Tibial nerve (tissue), 4 donors: ENCODE data around the gene MAP3K14.

Experiments used
- CTCF ChIP-seq, 5 experiments: fragments of 200-600 bp in 3 of 5; fragments of 450-650 bp in 2 of 5; sonication (generic) in 3 of 5; IDR thresholded peaks; one replicate each; pipeline ENCODE4 v1.5.1; 2016 to 2019; ENCODE audit warnings: antibody characterized with exemption in 5 of 5, mild to moderate bottlenecking in 3 of 5, moderate library complexity in 2 of 5
- EP300 ChIP-seq, 2 donors: sonication (generic); formaldehyde crosslinking; IDR thresholded peaks; one replicate each; pipeline ENCODE4 v1.6.1; 2017; ENCODE audit warnings: antibody characterized with exemption in 2 of 2, mild to moderate bottlenecking in 1 of 2
- POLR2A ChIP-seq, 2 donors: fragments of 450-650 bp; IDR thresholded peaks; one replicate each; pipeline ENCODE4 v1.6.1; 2017; ENCODE audit warnings: antibody characterized with exemption in 2 of 2, mild to moderate bottlenecking in 2 of 2, moderate library complexity in 2 of 2

GRCh38 chr17:45357364-45357997, 40.7 kb upstream of the MAP3K14 start:
- TF ChIP-seq CTCF (IDR thresholded peaks at IDR 0.05), result no peak
- TF ChIP-seq POLR2A (IDR thresholded peaks at IDR 0.05), result no peak
- TF ChIP-seq EP300 (IDR thresholded peaks at IDR 0.05), result no peak
